Measurements from ENCODE around the gene CYP4F22.

- TF ChIP-seq POLR2A (IDR thresholded peaks at IDR 0.05) (no peak), CTCF (IDR thresholded peaks at IDR 0.05) (no peak)
Observed at GRCh38 chr19:15557223-15557622, 48.9 kb downstream of the CYP4F22 start.
